ENCODE data around the gene TTC7B. TPM values are rescaled to one million over a fixed set of nuclear protein-coding genes. Genes with fewer than 3 reads are reported as not detected.

Gene TTC7B
- total and polyA plus RNA-seq, 2 donors (not counting 3 experiments of a cell fraction or from before 2014, with no cell fraction given): 46.8 to 76.5 TPM

GRCh38 chr14:90661866-90662265, 154.4 kb downstream of the TTC7B start:
- ChIA-PET POLR2A (no interaction called here), CTCF (interaction anchor here (0.7 to 1.6 kb wide), 2 partner anchors 21 to 262 kb away, joined by 4 to 6 read pairs; no protein-coding TSS in a partner anchor)
- Histone ChIP-seq H3K27me3 (ENCODE audit: control insufficient read depth in 2 of 2, insufficient read depth in 2 of 2, low read length in 2 of 2) (no peaks in the 10 kb centered on the region), H2AFZ (ENCODE audit: low read depth, low read length) (no peak overlapping the region), H3K27ac (ENCODE audit: insufficient read depth, low read depth, low read length) (no peak overlapping the region), H3K36me3 (ENCODE audit: control insufficient read depth in 2 of 2, extremely low read depth in 1 of 2, insufficient read depth in 2 of 2, low read length in 2 of 2) (peaks cover 3 to 6% of the 10 kb centered on the region in 2 experiments), H3K79me2 (ENCODE audit: control insufficient read depth, insufficient read depth, low read length) (no peaks in the 10 kb centered on the region), H3K9me3 (replicated peaks; ENCODE audit: control insufficient read depth, insufficient read depth, low read length) (no peaks in the 10 kb centered on the region), H3K4me3 (replicated peaks in 1 of 3; ENCODE audit: insufficient read depth in 1 of 3, low read depth in 1 of 3, low read length in 3 of 3) (no peak overlapping the region), H3K4me1 (ENCODE audit: control insufficient read depth, extremely low read depth, insufficient read depth, low read length) (no peaks in the 10 kb centered on the region), H3K4me2 (ENCODE audit: insufficient read depth, low read length) (no peak overlapping the region), H3K9me1 (replicated peaks; ENCODE audit: control insufficient read depth, extremely low read depth, insufficient read depth, low read length) (no peaks in the 10 kb centered on the region), H4K20me1 (replicated peaks; ENCODE audit: control insufficient read depth, extremely low read depth, insufficient read depth, low read length) (no peaks in the 10 kb centered on the region), H3K9ac (replicated peaks; ENCODE audit: extremely low read depth, insufficient read depth, low read length) (no peak overlapping the region)
- DNase-seq (ENCODE audit: low read depth, low spot score) (no peak), FAIRE-seq (no peak)
- dilution Hi-C loops (cut with MboI; ENCODE audit: extremely low pct_ligation_motif_present, low sequenced_read_pairs): no loop called here
- BruUV-seq (replicated peaks): no TSS peak
- TF ChIP-seq CTCF (IDR thresholded peaks at IDR 0.05; ENCODE audit: extremely low read depth in 1 of 2, insufficient read depth in 1 of 2, low read depth in 1 of 2, low read length in 2 of 2): no peak
- no peak for TF ChIP-seq POLR2A (IDR thresholded peaks at IDR 0.05; ENCODE audit: low read depth, low read length)
- TF ChIP-seq FOS (IDR thresholded peaks at IDR 0.05; ENCODE audit: borderline replicate concordance, insufficient read depth, low read length): no peak
- TF ChIP-seq JUN (IDR thresholded peaks at IDR 0.05; ENCODE audit: borderline replicate concordance, insufficient read depth, insufficient read length, low read depth): no peak
- TF ChIP-seq POLR2AphosphoS5 (IDR thresholded peaks at IDR 0.05; ENCODE audit: insufficient read depth, low read depth, low read length): no peak
- no peak for TF ChIP-seq MYC (IDR thresholded peaks at IDR 0.05; ENCODE audit: low read depth, low read length)
- TF ChIP-seq EZH2 (IDR thresholded peaks at IDR 0.05; ENCODE audit: borderline replicate concordance, low read depth, low read length, severe bottlenecking): no peak
- no peak for TF ChIP-seq GATA2 (IDR thresholded peaks at IDR 0.05; ENCODE audit: insufficient read depth, insufficient read length, low read depth, low read length)
- TF ChIP-seq MAX (IDR thresholded peaks at IDR 0.05; ENCODE audit: insufficient read depth, insufficient read length): no peak
- intact Hi-C loops (cut with micrococcal nuclease): no loop called here

Measured in endothelial cell of umbilical vein (primary cell).